ENCODE results near the gene ELK3. TPM values are rescaled to one million over a fixed set of nuclear protein-coding genes. Genes with fewer than 3 reads are reported as not detected.

ELK3 gene
- polyA plus RNA-seq, 1 of the 3 experiments (the other 2 are of a cell fraction): 33.8 TPM

GRCh38 chr12:96208346-96208745 lies 14.2 kb downstream of the ELK3 start (continued):
- TF ChIP-seq MEF2A (IDR thresholded peaks at IDR 0.05; ENCODE audit: borderline replicate concordance, low read depth) (no peak), GATA2 (CRISPR knock-in tag; IDR thresholded peaks at IDR 0.05) (no peak), EP300 (IDR thresholded peaks at IDR 0.05; ENCODE audit: borderline replicate concordance in 1 of 2, low read depth in 1 of 2, low read length in 1 of 2) (no peak), RXRA (IDR thresholded peaks at IDR 0.05; ENCODE audit: borderline replicate concordance, low read depth) (no peak)
- TF ChIP-seq, protein P1, sequence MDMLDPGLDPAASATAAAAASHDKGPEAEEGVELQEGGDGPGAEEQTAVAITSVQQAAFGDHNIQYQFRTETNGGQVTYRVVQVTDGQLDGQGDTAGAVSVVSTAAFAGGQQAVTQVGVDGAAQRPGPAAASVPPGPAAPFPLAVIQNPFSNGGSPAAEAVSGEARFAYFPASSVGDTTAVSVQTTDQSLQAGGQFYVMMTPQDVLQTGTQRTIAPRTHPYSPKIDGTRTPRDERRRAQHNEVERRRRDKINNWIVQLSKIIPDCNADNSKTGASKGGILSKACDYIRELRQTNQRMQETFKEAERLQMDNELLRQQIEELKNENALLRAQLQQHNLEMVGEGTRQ (IDR thresholded peaks at IDR 0.05; ENCODE audit: borderline replicate concordance, low read depth, low read length): no peak

- no peak overlapping the region for H3K9ac ChIP-seq
- H3K27me3 ChIP-seq (ENCODE audit: insufficient read depth): no peaks in the 10 kb centered on the region
- 89% methylated on average over 9 of the region's 10 CpGs for WGBS (ENCODE audit: low lambda C conversion rate)
- peak overlapping the region in 1 of 2 experiments; percentile 50; a peak in 3 of 4 replicates for H3K27ac ChIP-seq (ENCODE audit: low read depth in 2 of 2, low read length in 1 of 2)
- peak; percentile 52 for TF ChIP-seq RAD21 (IDR thresholded peaks at IDR 0.05; ENCODE audit: low read length)
- TF ChIP-seq SMC3 (IDR thresholded peaks at IDR 0.05; ENCODE audit: low read depth, low read length): peak; percentile 9; the same call in 1 of the 2 replicates
- TF ChIP-seq YY1 (IDR thresholded peaks at IDR 0.05; ENCODE audit: low read depth): no peak
- peak; percentile 36 for TF ChIP-seq CTCF (IDR thresholded peaks at IDR 0.05)
- H3K9me2 ChIP-seq: no peaks in the 10 kb centered on the region
- ChIA-PET POLR2A (no interaction called here), CTCF (interaction anchor here (0.6 to 3.5 kb wide), 10 partner anchors 9 to 210 kb away, joined by 3 to 13 read pairs (median 3); partner anchors contain the start of gene CDK17)
- no peaks in the 10 kb centered on the region for H3K9me3 ChIP-seq
- no peak overlapping the region for H3K4me2 ChIP-seq
- H2AFZ ChIP-seq (ENCODE audit: low read depth): no peak overlapping the region
- H3K4me1 ChIP-seq (ENCODE audit: control insufficient read depth in 1 of 2, insufficient read depth in 2 of 2, low read depth in 1 of 2, low read length in 1 of 2): peaks cover 3 to 30% of the 10 kb centered on the region in 2 experiments; a peak in 3 of 4 replicates
- H3K4me3 ChIP-seq (ENCODE audit: low read depth in 2 of 2, low read length in 1 of 2): no peak overlapping the region
- no peak for DNase-seq
- peaks cover 70% of the 10 kb centered on the region for H4K20me1 ChIP-seq (ENCODE audit: insufficient read depth)
- no peaks in the 10 kb centered on the region for H3F3A ChIP-seq (replicated peaks; ENCODE audit: insufficient read depth)
- H3K36me3 ChIP-seq (replicated peaks in 1 of 2; ENCODE audit: control insufficient read depth in 1 of 2, insufficient read depth in 2 of 2, low read length in 1 of 2): peaks cover 0 to 3% of the 10 kb centered on the region in 2 experiments
- peaks cover 100% of the 10 kb centered on the region for H3K79me2 ChIP-seq (ENCODE audit: insufficient read depth)
Measured at GRCh38 chr12:96208801-96209549, 14.8 kb downstream of the ELK3 start.

DNA sequence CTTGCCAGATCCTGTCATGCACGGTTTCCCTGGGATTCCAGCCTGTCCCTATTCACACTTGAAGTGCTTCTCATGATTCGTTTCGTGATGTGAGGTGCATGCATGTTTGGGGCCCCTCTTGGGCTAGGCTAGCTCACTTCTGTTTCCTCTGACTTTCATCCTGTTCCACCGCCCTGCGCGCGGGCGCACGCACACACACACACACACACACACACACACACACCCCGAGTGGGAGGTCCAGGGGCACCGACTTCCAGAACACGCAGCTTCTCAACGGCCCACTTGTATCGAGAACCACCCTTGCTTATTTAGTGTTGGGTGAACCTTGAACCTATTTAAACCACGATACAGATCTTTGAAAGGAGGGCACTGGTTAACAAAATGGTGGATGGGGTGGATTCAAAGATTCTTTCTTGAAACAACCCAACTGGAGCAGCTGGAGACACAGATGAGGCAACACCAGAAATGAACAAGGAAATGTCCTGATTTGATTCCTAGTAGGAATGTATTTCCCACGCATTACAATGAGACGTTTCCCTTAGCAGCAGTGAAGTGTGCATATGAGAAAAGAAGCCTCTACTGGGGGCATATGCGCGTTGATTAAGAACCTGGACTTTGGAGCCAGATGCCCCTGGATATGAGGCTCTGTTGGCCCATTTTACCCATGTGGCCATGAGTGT lies 16.3 kb downstream of the ELK3 start:
- Histone ChIP-seq H3K9ac (no peak overlapping the region), H3K4me1 (ENCODE audit: control insufficient read depth in 1 of 2, insufficient read depth in 2 of 2, low read depth in 1 of 2, low read length in 1 of 2) (peaks cover 3 to 26% of the 10 kb centered on the region in 2 experiments; a peak in 3 of 4 replicates), H3K4me2 (no peak overlapping the region), H3K79me2 (ENCODE audit: insufficient read depth) (peaks cover 100% of the 10 kb centered on the region), H3K4me3 (ENCODE audit: low read depth in 2 of 2, low read length in 1 of 2) (no peak overlapping the region), H4K20me1 (ENCODE audit: insufficient read depth) (peaks cover 57% of the 10 kb centered on the region), H3K27ac (ENCODE audit: low read depth in 2 of 2, low read length in 1 of 2) (no peak overlapping the region), H3K36me3 (replicated peaks in 1 of 2; ENCODE audit: control insufficient read depth in 1 of 2, insufficient read depth in 2 of 2, low read length in 1 of 2) (peaks cover 0 to 7% of the 10 kb centered on the region in 2 experiments), H2AFZ (ENCODE audit: low read depth) (no peak overlapping the region), H3F3A (replicated peaks; ENCODE audit: insufficient read depth) (no peaks in the 10 kb centered on the region), H3K9me2 (no peaks in the 10 kb centered on the region), H3K27me3 (ENCODE audit: insufficient read depth) (no peaks in the 10 kb centered on the region), H3K9me3 (no peaks in the 10 kb centered on the region)
- DNase-seq: no peak
- ChIA-PET POLR2A (no interaction called here), CTCF (interaction anchor here (0.8 to 3.5 kb wide), 8 partner anchors 8 to 306 kb away, joined by 3 to 13 read pairs (median 4); partner anchors contain the start of gene CFAP54)
- 87% methylated on average over 19 of the region's 19 CpGs for WGBS (ENCODE audit: low lambda C conversion rate)
- no peak for TF ChIP-seq EZH2phosphoT487 (IDR thresholded peaks at IDR 0.05; ENCODE audit: borderline replicate concordance, low read depth)
- TF ChIP-seq, protein P2, sequence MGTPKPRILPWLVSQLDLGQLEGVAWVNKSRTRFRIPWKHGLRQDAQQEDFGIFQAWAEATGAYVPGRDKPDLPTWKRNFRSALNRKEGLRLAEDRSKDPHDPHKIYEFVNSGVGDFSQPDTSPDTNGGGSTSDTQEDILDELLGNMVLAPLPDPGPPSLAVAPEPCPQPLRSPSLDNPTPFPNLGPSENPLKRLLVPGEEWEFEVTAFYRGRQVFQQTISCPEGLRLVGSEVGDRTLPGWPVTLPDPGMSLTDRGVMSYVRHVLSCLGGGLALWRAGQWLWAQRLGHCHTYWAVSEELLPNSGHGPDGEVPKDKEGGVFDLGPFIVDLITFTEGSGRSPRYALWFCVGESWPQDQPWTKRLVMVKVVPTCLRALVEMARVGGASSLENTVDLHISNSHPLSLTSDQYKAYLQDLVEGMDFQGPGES (IDR thresholded peaks at IDR 0.05; ENCODE audit: low read depth, low read length): no peak
- no peak for TF ChIP-seq NFIC (IDR thresholded peaks at IDR 0.05; ENCODE audit: borderline replicate concordance)
- no peak for TF ChIP-seq RXRA (IDR thresholded peaks at IDR 0.05; ENCODE audit: borderline replicate concordance, low read depth)
- no peak for TF ChIP-seq SMC3 (IDR thresholded peaks at IDR 0.05; ENCODE audit: low read depth, low read length)
- no peak for TF ChIP-seq TCF12 (IDR thresholded peaks at IDR 0.05)
- TF ChIP-seq RFX5 (IDR thresholded peaks at IDR 0.05; ENCODE audit: low read length): no peak
- no peak for TF ChIP-seq POLR2AphosphoS5 (IDR thresholded peaks at IDR 0.05; ENCODE audit: low read depth, low read length)
- no peak for TF ChIP-seq GABPA (IDR thresholded peaks at IDR 0.05; ENCODE audit: low read depth)
- no peak for TF ChIP-seq CTCF (IDR thresholded peaks at IDR 0.05)
- TF ChIP-seq FOXJ3 (CRISPR knock-in tag; IDR thresholded peaks at IDR 0.05): no peak

Data from SK-N-SH (cell line).